GM19025 (cell line): ENCODE data around the gene TRIM61.
"Not testable (repeated sequence)": the region's sequence is repeated elsewhere in the genome, so short reads cannot be mapped to it uniquely, and the experiment has no call there.

Experiments
- ATAC-seq: cut with Tn5 transposase; IDR thresholded peaks from one replicate; pipeline ENCODE4 v1.9.1; 2021; ENCODE audit warnings: mild to moderate bottlenecking, low read depth, moderate library complexity; ENCODE audit not compliant: unreplicated experiment

The TRIM61 gene

GRCh38 chr4:164959421-164959820 is 18.0 kb downstream of the TRIM61 start:
- ATAC-seq, result not testable (repeated sequence)

DNA sequence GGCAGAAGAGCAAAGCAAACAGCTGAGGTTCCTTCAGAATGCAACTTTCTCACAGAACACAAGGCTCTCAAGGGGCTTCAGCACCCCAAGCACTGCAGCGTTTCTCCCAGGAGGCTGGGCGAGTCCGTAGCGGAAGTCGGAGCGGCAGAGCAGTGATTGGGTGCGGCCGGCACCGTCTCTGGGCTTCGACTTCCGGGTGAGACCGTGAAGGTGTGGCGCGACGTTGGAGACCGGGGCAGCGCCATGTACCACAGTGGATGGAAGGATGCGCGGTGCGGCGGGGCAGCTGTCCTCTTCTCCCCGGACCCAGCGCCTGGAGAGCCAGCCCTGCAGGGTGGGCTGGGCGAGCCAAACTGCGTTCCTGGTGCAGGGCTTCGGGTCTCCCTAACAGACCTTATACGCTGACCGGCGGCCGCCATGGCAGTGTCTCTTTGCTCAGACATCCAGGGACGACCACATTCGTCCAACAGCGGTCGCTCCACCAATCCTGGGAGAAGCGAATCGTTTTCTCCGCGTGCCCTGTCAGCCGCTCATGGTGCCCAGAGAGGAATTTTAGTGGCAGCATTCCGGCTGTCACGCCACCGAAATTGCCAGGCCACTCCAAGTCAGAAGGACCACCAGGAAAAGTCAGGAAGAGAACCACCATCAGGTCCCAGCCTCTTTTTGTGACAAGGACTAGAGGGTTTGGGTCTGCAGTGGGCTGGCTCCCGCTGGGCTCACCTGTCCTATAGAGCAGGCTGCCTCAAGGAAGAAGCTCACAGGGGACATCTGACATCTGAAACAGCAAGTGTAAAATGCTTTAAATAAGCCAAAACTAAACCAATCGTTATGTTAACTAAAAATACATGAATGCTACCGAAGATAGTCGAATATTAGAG is 20.5 kb downstream of the TRIM61 start:
- peak; percentile 100 for ATAC-seq

DNA sequence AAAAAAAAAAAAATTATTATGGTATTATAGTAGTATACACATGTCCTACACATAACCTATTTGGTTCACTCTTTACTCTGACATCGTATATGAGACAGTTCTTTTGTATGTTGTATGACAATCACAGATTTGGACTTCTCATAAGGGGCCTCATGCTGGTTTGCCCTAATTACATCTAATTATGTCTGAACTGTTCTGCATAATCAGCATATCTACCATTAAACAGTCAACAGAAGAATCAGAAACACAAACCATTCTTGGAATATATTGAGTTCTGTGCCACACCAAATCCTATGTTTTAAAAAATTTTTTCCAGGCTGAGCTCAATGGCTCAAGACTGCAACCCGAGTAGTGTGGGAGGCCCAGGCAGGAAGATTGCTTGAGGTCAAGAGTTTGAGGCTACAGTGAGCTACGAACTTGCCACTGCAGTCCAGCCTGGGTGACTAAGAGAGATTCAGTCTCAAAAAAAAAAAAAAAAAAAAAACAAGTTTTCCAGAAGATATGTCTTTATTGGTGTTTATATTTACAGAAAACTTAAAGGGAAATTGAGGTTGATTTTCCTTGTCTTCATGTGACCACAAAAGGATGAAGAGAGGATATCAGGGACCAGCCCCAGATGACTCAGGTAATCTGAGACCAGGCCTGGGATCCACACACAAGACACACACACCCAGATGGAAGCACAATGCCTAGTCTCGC is 22.2 kb downstream of the TRIM61 start:
- ATAC-seq, result no peak

DNA sequence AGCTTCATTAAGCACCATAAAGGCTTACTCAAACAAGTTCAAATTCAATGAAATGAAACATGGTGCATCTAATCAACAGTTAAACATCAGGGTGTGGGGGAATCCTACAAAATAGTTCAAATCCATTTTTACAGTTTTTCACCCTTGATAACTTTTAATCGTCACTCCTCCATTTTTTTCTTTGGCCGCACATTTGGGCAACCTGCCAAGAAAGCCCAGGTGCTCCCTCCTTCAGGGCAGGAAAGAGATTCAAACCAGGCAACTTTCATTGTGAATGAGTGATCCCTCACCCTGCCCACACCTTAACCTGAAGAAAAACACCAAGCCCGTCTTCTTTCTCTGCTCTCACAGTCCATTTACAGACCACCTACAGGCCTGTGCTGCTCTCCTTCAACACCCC is 24.9 kb downstream of the TRIM61 start:
- ATAC-seq, result no peak

DNA sequence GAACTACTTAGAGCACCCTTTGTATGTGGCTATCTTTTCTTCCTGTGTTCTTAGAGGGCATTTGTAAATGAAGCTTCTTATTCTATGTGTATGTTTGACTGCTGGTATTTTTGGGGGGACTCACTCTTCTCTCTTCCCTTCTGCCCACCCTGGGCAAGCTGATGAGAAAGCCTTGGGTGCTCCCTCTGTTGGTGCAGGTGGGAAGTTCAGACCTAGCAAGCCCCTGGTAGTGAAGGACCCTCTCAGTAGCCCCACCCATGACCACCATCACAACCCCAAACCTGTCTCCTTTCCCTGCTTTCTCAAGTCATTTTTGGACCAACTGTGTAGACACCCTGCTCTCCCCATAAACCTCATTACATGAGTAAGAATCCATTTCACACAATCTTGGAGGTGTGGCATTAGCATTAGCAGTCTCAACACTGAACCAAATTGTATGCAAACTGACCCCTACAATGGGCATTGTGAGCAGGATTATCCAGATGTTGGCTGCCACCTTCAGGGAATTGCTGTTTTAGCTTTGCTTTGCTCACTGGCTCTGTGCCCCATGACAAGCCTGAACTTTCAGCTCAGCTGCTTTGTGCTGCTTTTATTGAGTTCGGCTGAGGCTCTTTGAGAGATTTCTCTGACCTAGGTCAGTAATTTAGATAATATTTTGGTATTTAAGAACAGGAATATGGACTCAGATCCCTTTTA is 27.9 kb downstream of the TRIM61 start:
- ATAC-seq, result no peak

DNA sequence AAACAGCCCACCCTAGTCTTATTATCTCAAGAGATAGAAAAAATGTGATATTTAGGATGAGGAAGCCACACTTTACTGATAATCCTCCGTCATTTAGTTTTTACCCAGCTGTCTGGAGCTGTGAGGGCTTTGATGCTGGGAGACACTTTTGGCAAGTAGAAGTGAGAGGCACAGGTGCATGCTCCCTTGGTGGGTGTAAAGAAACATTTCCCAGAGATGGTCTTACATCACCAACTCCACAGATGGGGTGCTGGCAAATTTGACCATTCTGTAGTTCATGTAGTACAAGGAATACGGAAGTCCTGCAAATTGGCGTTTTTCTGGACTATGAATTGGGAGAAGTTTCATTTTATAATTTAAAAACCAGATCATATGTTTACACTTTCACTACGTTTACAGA is 28.5 kb downstream of the TRIM61 start:
- peak; percentile 26 for ATAC-seq

DNA sequence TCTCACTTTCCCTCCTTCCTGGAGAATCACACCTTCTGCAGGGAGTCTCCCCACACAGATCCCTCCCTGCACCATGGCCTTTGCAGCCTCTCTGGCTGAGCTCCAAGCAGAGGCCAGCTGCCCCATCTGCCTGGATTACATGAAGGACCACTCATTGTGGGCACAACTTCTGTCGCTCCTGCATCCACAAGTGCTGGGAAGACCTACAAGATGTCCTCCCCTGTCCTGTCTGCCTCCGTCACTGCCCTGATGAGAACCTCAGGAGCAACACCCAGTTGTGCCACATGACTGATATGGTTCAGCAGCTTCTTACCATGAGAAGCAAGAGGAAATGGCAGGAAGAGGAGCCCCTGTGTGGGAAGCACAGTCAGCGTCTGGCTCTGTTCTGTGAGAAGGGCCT is 29.5 kb downstream of the TRIM61 start:
- ATAC-seq, result not testable (repeated sequence)

DNA sequence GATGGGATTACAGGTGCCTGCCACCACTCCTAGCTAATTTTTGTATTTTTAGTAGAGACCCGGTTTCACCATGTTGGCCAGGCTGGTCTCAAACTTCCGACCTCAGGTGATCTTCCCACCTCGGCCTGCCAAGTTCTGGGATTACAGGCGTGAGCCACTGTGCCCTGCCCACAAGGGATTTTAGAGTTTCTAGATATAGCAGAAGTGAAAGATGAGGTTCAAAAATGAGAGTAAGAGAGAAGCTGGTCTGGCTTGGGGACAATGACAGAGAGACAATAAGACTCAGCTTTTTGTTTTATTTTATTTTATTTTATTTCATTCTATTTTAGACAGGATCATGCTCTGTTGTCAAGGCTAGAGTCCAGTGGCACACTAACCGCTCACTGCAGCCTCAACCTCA is 30.6 kb downstream of the TRIM61 start:
- ATAC-seq, result no peak

DNA sequence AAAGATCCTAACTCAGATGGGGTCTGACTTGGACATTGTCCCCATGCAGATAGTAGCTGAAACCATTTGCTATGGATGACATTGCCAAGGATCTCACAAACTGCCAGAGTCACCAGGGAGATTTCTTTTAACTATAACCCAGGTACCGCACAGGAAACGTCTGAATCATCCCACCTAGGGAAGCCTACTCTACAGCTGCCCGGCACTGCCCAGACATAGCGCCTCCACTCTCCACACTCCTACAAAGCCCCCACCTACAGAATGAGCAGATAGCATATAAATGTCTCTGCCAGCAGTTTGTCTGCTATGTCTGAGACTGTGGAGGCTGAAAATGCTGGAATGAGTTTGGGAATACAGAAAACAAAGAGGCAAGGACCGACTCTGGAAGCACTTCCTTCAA is 32.3 kb downstream of the TRIM61 start:
- no peak for ATAC-seq

DNA sequence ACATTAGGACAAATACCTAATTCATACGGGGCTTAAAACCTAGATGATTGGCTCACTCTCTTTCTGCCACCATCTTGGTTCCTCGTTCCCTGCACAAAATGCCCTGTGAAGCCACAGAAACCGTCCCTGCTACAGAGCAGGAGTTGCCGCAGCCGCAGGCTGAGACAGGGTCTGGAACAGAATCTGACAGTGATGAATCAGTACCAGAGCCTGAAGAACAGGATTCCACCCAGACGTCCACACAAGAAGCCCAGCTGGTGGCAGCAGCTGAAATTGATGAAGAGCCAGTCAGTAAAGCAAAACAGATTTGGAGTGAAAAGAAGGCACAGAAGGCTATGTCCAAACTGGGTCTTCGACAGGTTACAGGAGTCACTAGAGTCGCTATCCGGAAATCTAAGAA is 34.3 kb downstream of the TRIM61 start:
- ATAC-seq, result no peak

- ATAC-seq, result peak; percentile 35
Measured at GRCh38 chr4:164937576-164938270, 39.7 kb downstream of the TRIM61 start.

- peak; percentile 54 for ATAC-seq
Measured at GRCh38 chr4:164935865-164936606, 41.4 kb downstream of the TRIM61 start.

DNA sequence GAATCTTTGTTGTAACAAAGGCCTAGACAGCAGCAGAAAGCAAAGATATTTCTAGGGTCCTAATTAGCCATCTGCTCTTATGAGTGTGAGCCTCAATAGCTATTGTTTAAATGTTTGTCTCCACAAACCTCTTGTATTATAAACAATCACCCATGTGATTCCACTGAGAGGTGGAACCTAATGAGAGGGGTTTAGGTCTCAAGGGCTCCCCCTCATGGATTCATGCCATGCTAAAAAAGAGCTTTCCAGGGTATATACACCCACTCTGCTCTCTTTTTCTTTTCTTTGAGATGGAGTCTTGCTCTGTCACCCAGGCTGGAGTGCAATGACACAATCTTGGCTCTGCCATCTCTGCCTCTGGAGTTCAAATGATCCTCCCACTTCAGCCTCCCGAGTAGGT is 42.1 kb downstream of the TRIM61 start:
- ATAC-seq, result peak; percentile 40

DNA sequence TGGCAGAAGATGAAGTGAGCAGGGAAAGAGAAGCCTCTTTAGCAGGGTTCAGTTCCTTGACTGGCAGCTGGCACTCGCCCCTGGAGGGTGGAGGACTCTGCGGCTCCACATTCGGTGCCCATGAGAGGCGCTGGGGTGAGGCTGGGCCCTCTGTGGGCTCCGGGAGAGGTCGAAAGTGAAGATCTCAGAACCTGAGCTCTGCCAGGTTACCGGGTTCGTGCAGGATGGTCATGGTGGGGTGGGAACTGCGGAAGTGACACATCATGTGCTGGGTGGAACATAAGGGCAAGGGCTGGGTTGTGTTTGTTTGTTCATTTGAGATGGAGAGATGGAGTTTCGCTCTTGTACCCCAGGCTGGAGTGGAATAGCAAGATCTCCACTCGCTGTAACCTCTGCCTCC is 44.2 kb downstream of the TRIM61 start:
- no peak for ATAC-seq

- no peak for ATAC-seq
Measured at GRCh38 chr4:164931551-164932324, 45.7 kb downstream of the TRIM61 start.

- ATAC-seq, result no peak
Measured at GRCh38 chr4:164930647-164931046, 46.8 kb downstream of the TRIM61 start.

GRCh38 chr4:164927101-164927500 is 50.4 kb downstream of the TRIM61 start:
- ATAC-seq, result not testable (repeated sequence)

GRCh38 chr4:164926301-164926700 is 51.2 kb downstream of the TRIM61 start:
- no peak for ATAC-seq

GRCh38 chr4:164924670-164925238 is 52.7 kb downstream of the TRIM61 start:
- no peak for ATAC-seq
